ENCODE data around the gene PMM1. TPM values are rescaled to one million over a fixed set of nuclear protein-coding genes. Genes with fewer than 3 reads are reported as not detected.

The PMM1 gene
- total RNA-seq, 1 experiment from 2014 or later: 30.5 TPM

GRCh38 chr22:41620589-41621098, 31.0 kb upstream of the PMM1 start, which contains the start of gene DESI1:
TSS of gene DESI1 (minus strand) at chr22:41621043. CDS start at chr22:41620839, 204 bp downstream.
- DNase-seq (ENCODE audit: low read depth, low spot score) (no peak), ATAC-seq (peak; percentile 59)
- CTCF ChIA-PET: no interaction called here
- in situ Hi-C loops (cut with HindIII; ENCODE audit: low pct_unique_long_range_greater_than_20kb, low sequenced_read_pairs) (no loop called here), intact Hi-C loops (cut with micrococcal nuclease; ENCODE audit: unreplicated experiment) (no loop called here)
- peak within 1 kb of the TSS; percentile 93 for H3K27ac ChIP-seq (ENCODE audit: low read length)
- H3K36me3 ChIP-seq (ENCODE audit: control insufficient read depth, insufficient read depth, low read length): peaks cover 14% of the 10 kb centered on the region
- peaks cover 7% of the 10 kb centered on the region; the same call in 1 of the 2 replicates for H3K4me1 ChIP-seq (ENCODE audit: control insufficient read depth, insufficient read depth, low read length)
- H3K27me3 ChIP-seq (ENCODE audit: control insufficient read depth, insufficient read depth, low read length): no peaks in the 10 kb centered on the region
- H3K4me3 ChIP-seq (ENCODE audit: low read depth in 2 of 2, low read length in 2 of 2): peak within 1 kb of the TSS; percentile 71 to 91
- TF ChIP-seq POLR2AphosphoS5 (IDR thresholded peaks at IDR 0.05; ENCODE audit: low read depth, low read length) (peak; percentile 53; the same call in 1 of the 2 replicates), TCF7L2 (IDR thresholded peaks at IDR 0.05; ENCODE audit: low read depth, low read length) (no peak), SIN3A (IDR thresholded peaks at IDR 0.05; ENCODE audit: borderline replicate concordance, insufficient read depth, low read depth, low read length) (0 out of 2 replicates have a peak, but pooled peaks have one; percentile 53)
- BruUV-seq (replicated peaks): no TSS peak
- H3K9me3 ChIP-seq (ENCODE audit: control insufficient read depth, insufficient read depth, low read depth, low read length): no peaks in the 10 kb centered on the region
- POLR2A ChIA-PET: interaction anchor here (0.6 kb wide), 3 partner anchors 16 to 65 kb away, joined by 3 to 12 read pairs (median 3); no protein-coding TSS in a partner anchor

DNA sequence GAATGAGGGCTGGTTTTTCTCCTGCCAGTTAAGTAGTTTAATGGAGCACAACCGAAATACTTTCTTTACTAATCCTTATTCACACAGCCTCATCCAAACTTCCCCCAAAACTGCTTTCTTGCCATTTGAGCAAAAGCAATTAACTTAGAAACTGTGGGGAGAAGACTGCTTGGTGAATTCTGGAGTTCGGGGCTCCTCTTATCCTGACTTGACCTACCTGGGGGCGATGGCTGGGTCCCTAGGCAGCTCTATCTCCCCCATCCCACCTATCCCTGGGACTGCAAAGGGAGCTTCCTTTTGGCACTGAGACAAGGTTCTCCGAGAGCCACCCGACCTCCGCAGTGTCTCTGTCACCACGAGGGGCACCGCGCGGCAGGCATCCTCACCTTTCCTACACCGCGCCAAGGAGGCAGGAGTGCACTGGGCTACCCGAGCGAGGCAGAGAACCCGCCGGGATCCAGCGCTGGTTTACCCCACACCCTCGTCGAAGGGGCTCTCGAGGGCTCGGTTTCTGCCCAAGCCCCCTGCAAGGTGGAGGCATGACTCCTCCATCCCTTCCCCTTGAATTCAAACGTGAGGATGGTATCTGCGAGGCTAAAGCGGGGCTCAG, 30.4 kb upstream of the PMM1 start:
- TF ChIP-seq, protein P1, sequence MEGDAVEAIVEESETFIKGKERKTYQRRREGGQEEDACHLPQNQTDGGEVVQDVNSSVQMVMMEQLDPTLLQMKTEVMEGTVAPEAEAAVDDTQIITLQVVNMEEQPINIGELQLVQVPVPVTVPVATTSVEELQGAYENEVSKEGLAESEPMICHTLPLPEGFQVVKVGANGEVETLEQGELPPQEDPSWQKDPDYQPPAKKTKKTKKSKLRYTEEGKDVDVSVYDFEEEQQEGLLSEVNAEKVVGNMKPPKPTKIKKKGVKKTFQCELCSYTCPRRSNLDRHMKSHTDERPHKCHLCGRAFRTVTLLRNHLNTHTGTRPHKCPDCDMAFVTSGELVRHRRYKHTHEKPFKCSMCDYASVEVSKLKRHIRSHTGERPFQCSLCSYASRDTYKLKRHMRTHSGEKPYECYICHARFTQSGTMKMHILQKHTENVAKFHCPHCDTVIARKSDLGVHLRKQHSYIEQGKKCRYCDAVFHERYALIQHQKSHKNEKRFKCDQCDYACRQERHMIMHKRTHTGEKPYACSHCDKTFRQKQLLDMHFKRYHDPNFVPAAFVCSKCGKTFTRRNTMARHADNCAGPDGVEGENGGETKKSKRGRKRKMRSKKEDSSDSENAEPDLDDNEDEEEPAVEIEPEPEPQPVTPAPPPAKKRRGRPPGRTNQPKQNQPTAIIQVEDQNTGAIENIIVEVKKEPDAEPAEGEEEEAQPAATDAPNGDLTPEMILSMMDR (IDR thresholded peaks at IDR 0.05): no peak
- TF ChIP-seq SIN3A (IDR thresholded peaks at IDR 0.05; ENCODE audit: borderline replicate concordance, insufficient read depth, low read depth, low read length) (no peak), REST (IDR thresholded peaks at IDR 0.05; ENCODE audit: insufficient read depth in 1 of 2, low read depth in 2 of 2, low read length in 1 of 2) (no peak), POLR2AphosphoS5 (IDR thresholded peaks at IDR 0.05; ENCODE audit: low read depth, low read length) (no peak), TCF7L2 (IDR thresholded peaks at IDR 0.05; ENCODE audit: low read depth, low read length) (no peak)
- ChIA-PET CTCF (no interaction called here), POLR2A (interaction anchor here (0.6 to 1.0 kb wide), 2 partner anchors 15 to 29 kb away, joined by 3 read pairs; no protein-coding TSS in a partner anchor)
- Histone ChIP-seq H3K27me3 (ENCODE audit: control insufficient read depth, insufficient read depth, low read length) (no peaks in the 10 kb centered on the region), H3K27ac (ENCODE audit: low read length) (peak overlapping the region; percentile 86), H3K9me3 (ENCODE audit: control insufficient read depth, insufficient read depth, low read depth, low read length) (no peaks in the 10 kb centered on the region), H3K4me1 (ENCODE audit: control insufficient read depth, insufficient read depth, low read length) (peaks cover 7% of the 10 kb centered on the region; the same call in 1 of the 2 replicates), H3K4me3 (ENCODE audit: low read depth in 2 of 2, low read length in 2 of 2) (peak overlapping the region; percentile 71 to 91), H3K36me3 (ENCODE audit: control insufficient read depth, insufficient read depth, low read length) (peaks cover 14% of the 10 kb centered on the region)
- peak; percentile 43; the same call in 1 of the 2 replicates for ATAC-seq
- intact Hi-C loops (cut with micrococcal nuclease; ENCODE audit: unreplicated experiment) (no loop called here), in situ Hi-C loops (cut with HindIII; ENCODE audit: low pct_unique_long_range_greater_than_20kb, low sequenced_read_pairs) (no loop called here)
- BruUV-seq (replicated peaks): no TSS peak
- DNase-seq (ENCODE audit: low read depth, low spot score): no peak
